ENCODE measurements around the gene AADAT. TPM values are rescaled to one million over a fixed set of nuclear protein-coding genes. Genes with fewer than 3 reads are reported as not detected.

The AADAT gene
- total RNA-seq, result 10 to 100 TPM; 16.2 to 31.2 TPM

- peak within 1 kb of the TSS; percentile 55 to 59 for H3K4me3 ChIP-seq
- intact Hi-C loops (cut with DNase I), result no loop called here
- H3K9me3 ChIP-seq, result no peaks in the 10 kb centered on the region
- under 1% methylated on average over 39 of the region's 80 CpGs for WGBS
- no peaks in the 10 kb centered on the region for H3K4me1 ChIP-seq (replicated peaks)
- peak; percentile 34 for TF ChIP-seq POLR2AphosphoS5 (IDR thresholded peaks at IDR 0.05)
- no peak for TF ChIP-seq POLR2A (IDR thresholded peaks at IDR 0.05)
- TF ChIP-seq, protein P1, sequence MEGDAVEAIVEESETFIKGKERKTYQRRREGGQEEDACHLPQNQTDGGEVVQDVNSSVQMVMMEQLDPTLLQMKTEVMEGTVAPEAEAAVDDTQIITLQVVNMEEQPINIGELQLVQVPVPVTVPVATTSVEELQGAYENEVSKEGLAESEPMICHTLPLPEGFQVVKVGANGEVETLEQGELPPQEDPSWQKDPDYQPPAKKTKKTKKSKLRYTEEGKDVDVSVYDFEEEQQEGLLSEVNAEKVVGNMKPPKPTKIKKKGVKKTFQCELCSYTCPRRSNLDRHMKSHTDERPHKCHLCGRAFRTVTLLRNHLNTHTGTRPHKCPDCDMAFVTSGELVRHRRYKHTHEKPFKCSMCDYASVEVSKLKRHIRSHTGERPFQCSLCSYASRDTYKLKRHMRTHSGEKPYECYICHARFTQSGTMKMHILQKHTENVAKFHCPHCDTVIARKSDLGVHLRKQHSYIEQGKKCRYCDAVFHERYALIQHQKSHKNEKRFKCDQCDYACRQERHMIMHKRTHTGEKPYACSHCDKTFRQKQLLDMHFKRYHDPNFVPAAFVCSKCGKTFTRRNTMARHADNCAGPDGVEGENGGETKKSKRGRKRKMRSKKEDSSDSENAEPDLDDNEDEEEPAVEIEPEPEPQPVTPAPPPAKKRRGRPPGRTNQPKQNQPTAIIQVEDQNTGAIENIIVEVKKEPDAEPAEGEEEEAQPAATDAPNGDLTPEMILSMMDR (IDR thresholded peaks at IDR 0.05), result peak; percentile 40 to 84 (median 80)
- H3K27me3 ChIP-seq (replicated peaks; ENCODE audit: insufficient read depth), result no peaks in the 10 kb centered on the region
- peak; percentile 78 for DNase-seq (ENCODE audit: low spot score)
- H3K27ac ChIP-seq, result peak within 1 kb of the TSS; percentile 68 to 80
- H3K36me3 ChIP-seq, result no peaks in the 10 kb centered on the region
Measured at GRCh38 chr4:170089668-170090351, at the start of gene AADAT. Gene AADAT (minus strand): TSS chr4:170089956. CDS start chr4:170089690, 266 bp downstream.

DNA sequence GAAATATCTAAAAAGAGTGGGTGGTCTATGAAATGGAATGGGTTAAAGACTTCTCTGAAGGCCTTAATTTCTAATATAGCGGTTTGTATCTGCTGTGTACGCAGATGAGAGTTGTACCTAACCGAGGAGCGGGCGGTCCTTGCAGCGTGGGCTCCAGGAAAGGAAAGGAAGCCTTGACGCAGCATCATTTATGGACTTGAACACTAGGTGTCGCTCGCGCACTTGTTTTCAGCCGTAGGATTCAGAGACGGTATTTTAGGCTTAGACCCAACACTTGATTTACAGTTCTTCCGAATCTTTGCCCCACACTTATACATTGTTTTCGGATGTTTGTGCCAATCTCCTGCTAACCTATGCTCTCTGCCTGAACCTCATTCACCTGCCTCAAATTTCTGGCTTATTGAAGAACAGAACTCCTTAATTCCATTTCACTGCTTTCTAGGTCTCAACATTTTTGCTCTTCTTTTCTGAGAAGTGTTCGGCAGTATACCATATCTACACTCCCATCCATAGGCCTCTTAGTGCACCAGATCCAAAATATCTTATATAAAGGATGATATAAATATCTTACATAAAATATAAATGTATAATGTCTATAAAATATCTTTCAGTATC, 48.9 kb upstream of the AADAT start:
- H3K27ac ChIP-seq, result no peak overlapping the region
- H3K27me3 ChIP-seq (replicated peaks; ENCODE audit: insufficient read depth), result no peaks in the 10 kb centered on the region
- H3K36me3 ChIP-seq, result no peaks in the 10 kb centered on the region
- H3K9me3 ChIP-seq, result no peaks in the 10 kb centered on the region
- DNase-seq (ENCODE audit: low spot score), result peak; percentile 62
- TF ChIP-seq, protein P1 (IDR thresholded peaks at IDR 0.05), result peak; percentile 63 to 73 (median 68)
- no peak for TF ChIP-seq POLR2A (IDR thresholded peaks at IDR 0.05)
- 6% methylated on average over 15 of the region's 15 CpGs for WGBS
- intact Hi-C loops (cut with DNase I), result no loop called here
- no peak overlapping the region for H3K4me3 ChIP-seq
- no peaks in the 10 kb centered on the region for H3K4me1 ChIP-seq (replicated peaks)

- Histone ChIP-seq H3K9me3 (no peaks in the 10 kb centered on the region), H3K36me3 (no peaks in the 10 kb centered on the region), H3K27ac (no peak overlapping the region), H3K4me1 (replicated peaks) (no peaks in the 10 kb centered on the region), H3K27me3 (replicated peaks; ENCODE audit: insufficient read depth) (no peaks in the 10 kb centered on the region), H3K4me3 (no peak overlapping the region)
- 84% methylated on average over 3 of the region's 3 CpGs for WGBS
- DNase-seq (ENCODE audit: low spot score), result no peak
- intact Hi-C loops (cut with DNase I), result no loop called here
- TF ChIP-seq POLR2A (IDR thresholded peaks at IDR 0.05), result no peak
- TF ChIP-seq, protein P1 (IDR thresholded peaks at IDR 0.05), result no peak
- no peak for TF ChIP-seq POLR2AphosphoS5 (IDR thresholded peaks at IDR 0.05)
Measured at GRCh38 chr4:170137927-170138326, 48.2 kb upstream of the AADAT start.

DNA sequence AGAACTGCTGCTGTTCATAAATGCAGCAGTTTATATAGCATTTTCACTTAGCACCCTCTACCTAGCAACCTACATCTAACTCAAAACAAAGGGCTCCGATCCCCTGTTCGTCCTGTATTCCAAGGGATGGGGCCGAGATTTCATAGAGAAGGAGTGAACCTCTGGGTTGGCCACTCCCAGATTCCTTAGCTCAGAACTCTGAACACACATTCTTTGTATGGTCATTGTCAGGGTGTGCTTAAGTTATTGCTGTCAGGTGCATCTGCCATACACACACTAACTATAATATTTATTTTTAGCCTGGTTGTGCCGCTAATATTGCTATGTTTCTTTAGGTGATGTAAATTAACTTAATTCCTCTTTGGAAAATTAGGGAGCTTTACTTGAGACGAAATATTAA, 47.7 kb upstream of the AADAT start:
- intact Hi-C loops (cut with DNase I), result no loop called here
- no peak overlapping the region for H3K27ac ChIP-seq
- no peaks in the 10 kb centered on the region for H3K27me3 ChIP-seq (replicated peaks; ENCODE audit: insufficient read depth)
- no peak for DNase-seq (ENCODE audit: low spot score)
- H3K4me1 ChIP-seq (replicated peaks), result no peaks in the 10 kb centered on the region
- H3K36me3 ChIP-seq, result no peaks in the 10 kb centered on the region
- no peaks in the 10 kb centered on the region for H3K9me3 ChIP-seq
- no peak overlapping the region for H3K4me3 ChIP-seq
- WGBS, result 61% methylated on average over 5 of the region's 5 CpGs
- TF ChIP-seq POLR2A (IDR thresholded peaks at IDR 0.05), result no peak
- TF ChIP-seq POLR2AphosphoS5 (IDR thresholded peaks at IDR 0.05), result no peak
- TF ChIP-seq, protein P1 (IDR thresholded peaks at IDR 0.05), result no peak

DNA sequence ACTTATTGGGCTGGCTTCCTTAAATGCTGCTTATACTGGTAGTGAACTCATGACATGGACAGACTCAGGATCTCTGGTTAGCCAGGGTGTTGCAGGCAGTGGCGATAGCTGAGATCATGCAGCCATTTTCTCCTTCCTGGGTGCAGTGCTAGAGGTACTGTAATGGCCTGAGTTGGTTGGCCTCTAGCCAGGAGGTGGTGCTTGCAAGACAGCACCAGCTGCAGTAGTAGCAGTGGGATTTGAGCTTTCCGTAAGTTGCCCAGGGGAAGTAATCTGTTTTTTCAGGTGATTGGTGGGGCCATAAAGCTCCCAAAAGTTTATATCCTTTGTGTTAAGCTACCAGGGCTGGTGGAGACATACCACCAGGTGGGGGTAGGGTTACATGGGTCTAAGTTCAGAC, 45.1 kb upstream of the AADAT start:
- DNase-seq (ENCODE audit: low spot score), result no peak
- no peak overlapping the region for H3K27ac ChIP-seq
- H3K36me3 ChIP-seq, result no peaks in the 10 kb centered on the region
- intact Hi-C loops (cut with DNase I), result no loop called here
- no peaks in the 10 kb centered on the region for H3K27me3 ChIP-seq (replicated peaks; ENCODE audit: insufficient read depth)
- 83% methylated on average over 2 of the region's 2 CpGs for WGBS
- no peaks in the 10 kb centered on the region for H3K4me1 ChIP-seq (replicated peaks)
- H3K4me3 ChIP-seq, result no peak overlapping the region
- no peaks in the 10 kb centered on the region for H3K9me3 ChIP-seq
- no peak for TF ChIP-seq POLR2A (IDR thresholded peaks at IDR 0.05)
- TF ChIP-seq, protein P1 (IDR thresholded peaks at IDR 0.05), result no peak
- no peak for TF ChIP-seq POLR2AphosphoS5 (IDR thresholded peaks at IDR 0.05)
